DOHH2 (cell line): ENCODE results near the gene P2RX7.

Experiments used
- EZH2phosphoT487 ChIP-seq: fragments of 200-600 bp; sonication (generic); IDR thresholded peaks from 2 replicates; pipeline ENCODE4 v1.6.1; 2017; ENCODE audit warnings: borderline replicate concordance, mild to moderate bottlenecking, antibody characterized with exemption, low read length, moderate library complexity, mixed read lengths
- TF ChIP-seq, protein P1 (sequence below): fragments of 200-600 bp; sonication (generic); IDR thresholded peaks from one replicate; pipeline ENCODE4 v1.5.1; 2014; ENCODE audit warnings: antibody characterized with exemption, mild to moderate bottlenecking, low read depth, low read length; ENCODE audit not compliant: poor library complexity, severe bottlenecking

GRCh38 chr12:121228919-121229665, 96.4 kb downstream of the P2RX7 start:
- TF ChIP-seq, protein P1, sequence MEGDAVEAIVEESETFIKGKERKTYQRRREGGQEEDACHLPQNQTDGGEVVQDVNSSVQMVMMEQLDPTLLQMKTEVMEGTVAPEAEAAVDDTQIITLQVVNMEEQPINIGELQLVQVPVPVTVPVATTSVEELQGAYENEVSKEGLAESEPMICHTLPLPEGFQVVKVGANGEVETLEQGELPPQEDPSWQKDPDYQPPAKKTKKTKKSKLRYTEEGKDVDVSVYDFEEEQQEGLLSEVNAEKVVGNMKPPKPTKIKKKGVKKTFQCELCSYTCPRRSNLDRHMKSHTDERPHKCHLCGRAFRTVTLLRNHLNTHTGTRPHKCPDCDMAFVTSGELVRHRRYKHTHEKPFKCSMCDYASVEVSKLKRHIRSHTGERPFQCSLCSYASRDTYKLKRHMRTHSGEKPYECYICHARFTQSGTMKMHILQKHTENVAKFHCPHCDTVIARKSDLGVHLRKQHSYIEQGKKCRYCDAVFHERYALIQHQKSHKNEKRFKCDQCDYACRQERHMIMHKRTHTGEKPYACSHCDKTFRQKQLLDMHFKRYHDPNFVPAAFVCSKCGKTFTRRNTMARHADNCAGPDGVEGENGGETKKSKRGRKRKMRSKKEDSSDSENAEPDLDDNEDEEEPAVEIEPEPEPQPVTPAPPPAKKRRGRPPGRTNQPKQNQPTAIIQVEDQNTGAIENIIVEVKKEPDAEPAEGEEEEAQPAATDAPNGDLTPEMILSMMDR, result no peak
- no peak for TF ChIP-seq EZH2phosphoT487
